ENCODE measurements around the gene WWOX.

GRCh38 chr16:78606545-78606944 lies 507.1 kb downstream of the WWOX start:
- TF ChIP-seq, protein P1, sequence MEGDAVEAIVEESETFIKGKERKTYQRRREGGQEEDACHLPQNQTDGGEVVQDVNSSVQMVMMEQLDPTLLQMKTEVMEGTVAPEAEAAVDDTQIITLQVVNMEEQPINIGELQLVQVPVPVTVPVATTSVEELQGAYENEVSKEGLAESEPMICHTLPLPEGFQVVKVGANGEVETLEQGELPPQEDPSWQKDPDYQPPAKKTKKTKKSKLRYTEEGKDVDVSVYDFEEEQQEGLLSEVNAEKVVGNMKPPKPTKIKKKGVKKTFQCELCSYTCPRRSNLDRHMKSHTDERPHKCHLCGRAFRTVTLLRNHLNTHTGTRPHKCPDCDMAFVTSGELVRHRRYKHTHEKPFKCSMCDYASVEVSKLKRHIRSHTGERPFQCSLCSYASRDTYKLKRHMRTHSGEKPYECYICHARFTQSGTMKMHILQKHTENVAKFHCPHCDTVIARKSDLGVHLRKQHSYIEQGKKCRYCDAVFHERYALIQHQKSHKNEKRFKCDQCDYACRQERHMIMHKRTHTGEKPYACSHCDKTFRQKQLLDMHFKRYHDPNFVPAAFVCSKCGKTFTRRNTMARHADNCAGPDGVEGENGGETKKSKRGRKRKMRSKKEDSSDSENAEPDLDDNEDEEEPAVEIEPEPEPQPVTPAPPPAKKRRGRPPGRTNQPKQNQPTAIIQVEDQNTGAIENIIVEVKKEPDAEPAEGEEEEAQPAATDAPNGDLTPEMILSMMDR (IDR thresholded peaks at IDR 0.05), result no peak
- no peak for TF ChIP-seq POLR2A (IDR thresholded peaks at IDR 0.05)

All from thyroid gland (tissue), 4 donors.